Measurements from ENCODE around the gene CTSD. TPM values are rescaled to one million over a fixed set of nuclear protein-coding genes. Genes with fewer than 3 reads are reported as not detected.
A peak's percentile ranks its signal among the peaks of the same experiment; 100 is the strongest.
"Not testable (repeated sequence)": the region's sequence is repeated elsewhere in the genome, so short reads cannot be mapped to it uniquely, and the experiment has no call there.

The CTSD gene
- polyA plus RNA-seq, 1 donor from 2014 or later: 78.7 TPM

DNA sequence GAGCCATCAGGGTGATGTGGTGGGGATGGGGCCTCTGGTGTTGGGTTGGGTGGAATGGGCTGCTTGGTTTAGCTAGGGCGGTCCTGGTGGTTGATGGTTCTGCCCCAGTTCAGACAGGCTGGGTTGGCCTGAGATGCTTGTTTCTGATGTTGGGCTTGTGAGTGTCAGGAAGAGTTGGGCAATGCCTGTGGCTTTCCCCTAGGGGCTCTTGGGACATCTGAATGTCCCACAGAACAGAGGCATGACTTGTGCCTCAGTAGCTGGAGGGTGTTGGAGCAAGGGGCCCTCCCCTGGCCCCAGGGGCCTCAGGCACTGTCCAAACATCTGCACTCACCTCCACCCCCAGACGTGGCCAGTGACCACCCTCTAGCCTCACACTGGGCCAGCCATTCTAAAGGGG, 14.0 kb upstream of the CTSD start:
- Mint-ChIP-seq H3K4me3 (no peak overlapping the region), H3K27ac (no peak overlapping the region), H3K9me3 (no peaks in the 10 kb centered on the region), H3K4me1 (peaks cover 0 to 14% (median 10%) of the 10 kb centered on the region in 3 donors), H3K36me3 (no peaks in the 10 kb centered on the region), H3K27me3 (peaks cover 9% of the 10 kb centered on the region)

DNA sequence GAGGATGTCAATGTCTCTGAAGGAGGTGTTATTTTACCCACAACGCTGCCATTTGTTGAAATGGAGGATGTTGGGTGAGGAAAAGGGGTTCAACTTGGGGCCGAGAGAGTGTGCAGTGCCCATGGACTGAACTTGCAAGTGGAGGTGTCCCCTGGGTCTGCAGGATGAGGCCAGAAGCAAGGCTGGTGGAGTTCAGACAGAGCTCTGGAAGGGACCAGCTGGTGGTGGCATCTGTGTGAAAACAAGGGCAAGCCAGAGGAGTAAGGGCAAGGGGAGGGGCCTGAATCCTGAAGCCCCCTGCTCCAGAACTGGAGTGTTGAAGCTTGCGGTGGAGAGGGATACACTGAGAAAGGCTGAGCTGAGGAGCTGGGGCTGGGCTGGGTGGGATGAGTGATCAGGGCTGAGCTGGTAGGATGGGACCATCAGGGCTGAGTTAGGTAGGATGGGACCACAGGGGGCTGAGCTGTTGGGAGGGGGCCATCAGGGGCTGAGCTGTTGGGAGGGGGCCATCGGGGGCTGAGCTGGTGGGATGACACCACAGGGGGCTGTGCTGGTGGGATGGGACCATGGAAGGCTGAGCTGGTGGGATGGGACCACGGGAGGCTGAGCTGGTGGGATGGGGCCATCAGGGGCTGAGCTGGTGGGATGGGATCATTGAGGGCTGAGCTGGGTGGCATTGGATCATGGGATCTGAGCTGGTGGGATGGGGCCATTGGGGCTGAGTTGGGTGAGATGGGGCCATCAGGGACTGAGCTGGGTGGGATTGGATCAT, 13.4 kb upstream of the CTSD start:
- H3K9me3 Mint-ChIP-seq: no peaks in the 10 kb centered on the region
- peaks cover 12% of the 10 kb centered on the region for H3K27me3 Mint-ChIP-seq
- peaks cover 0 to 15% (median 10%) of the 10 kb centered on the region in 3 donors for H3K4me1 Mint-ChIP-seq
- no peak overlapping the region for H3K27ac Mint-ChIP-seq
- no peaks in the 10 kb centered on the region for H3K36me3 Mint-ChIP-seq
- peak overlapping the region in 1 of 4 donors; percentile 12 for H3K4me3 Mint-ChIP-seq

DNA sequence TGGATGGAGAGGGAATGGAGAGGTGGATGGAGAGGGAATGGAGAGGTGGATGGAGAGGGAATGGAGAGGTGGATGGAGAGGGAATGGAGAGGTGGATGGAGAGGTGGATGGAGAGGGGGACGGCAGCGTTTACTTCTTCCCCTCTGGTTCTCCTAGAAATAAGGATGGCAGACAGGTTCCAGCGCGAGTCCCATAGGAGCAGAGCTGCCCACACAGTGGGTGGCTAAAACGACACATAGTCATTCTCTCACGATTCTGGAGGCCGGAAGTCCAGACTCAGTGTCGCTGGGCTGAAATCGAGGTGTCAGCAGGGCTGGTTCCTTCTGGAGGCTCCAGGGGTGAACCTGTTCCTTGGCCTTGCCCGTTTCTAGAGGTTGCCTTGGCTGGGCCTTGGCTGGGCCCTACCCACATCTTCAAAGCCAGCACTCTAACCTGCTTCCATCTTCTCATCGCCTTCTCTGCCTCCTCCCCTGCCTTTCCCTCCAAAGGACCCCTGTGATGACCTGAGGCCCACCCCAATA, 12.7 kb upstream of the CTSD start:
- H3K4me3 Mint-ChIP-seq: no peak overlapping the region
- peaks cover 15% of the 10 kb centered on the region for H3K27me3 Mint-ChIP-seq
- H3K27ac Mint-ChIP-seq: no peak overlapping the region
- H3K4me1 Mint-ChIP-seq: peaks cover 0 to 12% (median 8%) of the 10 kb centered on the region in 3 donors
- no peaks in the 10 kb centered on the region for H3K9me3 Mint-ChIP-seq
- no peaks in the 10 kb centered on the region for H3K36me3 Mint-ChIP-seq

DNA sequence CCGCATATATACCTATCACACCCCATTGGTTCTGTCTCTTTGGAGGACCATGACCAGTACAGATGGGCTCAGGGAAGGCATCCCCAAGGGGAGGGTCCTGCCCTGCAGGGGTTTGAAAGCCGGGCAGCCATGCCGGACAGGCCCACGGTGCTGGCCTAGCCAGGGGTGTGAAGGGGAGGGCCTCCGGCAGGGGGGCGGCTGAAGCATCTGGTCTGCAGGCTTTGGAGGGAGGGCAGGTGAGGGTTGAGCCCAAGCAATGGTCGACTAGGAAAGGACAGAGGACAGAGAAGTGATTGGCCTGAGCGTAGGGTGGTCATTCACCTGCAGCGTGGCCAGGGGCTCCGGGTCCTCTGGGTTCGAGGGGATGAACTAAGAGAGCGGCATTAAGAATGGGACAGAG, 11.2 kb upstream of the CTSD start:
- Mint-ChIP-seq H3K4me3 (no peak overlapping the region), H3K4me1 (peaks cover 0 to 5% (median 4%) of the 10 kb centered on the region in 3 donors), H3K9me3 (no peaks in the 10 kb centered on the region), H3K27ac (no peak overlapping the region), H3K27me3 (peaks cover 15% of the 10 kb centered on the region), H3K36me3 (no peaks in the 10 kb centered on the region)

DNA sequence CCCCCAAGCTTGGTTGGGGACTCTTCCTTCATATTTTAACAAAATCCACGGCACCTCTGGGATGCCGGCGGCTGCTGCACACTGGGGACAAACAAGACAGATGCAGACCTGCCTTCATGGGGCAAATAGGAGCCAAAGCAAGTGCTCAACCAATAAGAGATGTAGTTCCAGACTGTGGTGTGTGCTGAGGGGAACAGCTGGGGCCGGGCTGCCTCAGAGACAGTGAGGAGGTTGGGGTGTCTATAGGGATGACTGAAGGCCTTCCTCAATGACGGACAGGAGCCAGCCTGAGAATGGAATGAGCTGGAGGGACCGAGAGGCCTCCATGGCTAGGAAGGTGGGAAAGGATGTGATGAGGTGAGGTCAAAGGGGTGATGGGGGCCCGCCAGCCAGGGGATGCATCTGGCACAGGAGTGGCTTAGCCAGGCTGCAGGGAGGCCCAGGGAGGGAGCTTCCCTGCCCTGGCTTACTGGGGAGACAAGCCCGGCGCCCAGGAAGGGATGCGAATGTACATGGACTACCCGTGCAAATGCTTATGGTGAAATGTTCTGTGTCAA, 10.3 kb upstream of the CTSD start:
- Mint-ChIP-seq H3K4me3 (no peak overlapping the region), H3K27ac (no peak overlapping the region), H3K27me3 (peaks cover 16% of the 10 kb centered on the region), H3K4me1 (peaks cover 0 to 5% (median 4%) of the 10 kb centered on the region in 3 donors), H3K36me3 (no peaks in the 10 kb centered on the region), H3K9me3 (no peaks in the 10 kb centered on the region)

DNA sequence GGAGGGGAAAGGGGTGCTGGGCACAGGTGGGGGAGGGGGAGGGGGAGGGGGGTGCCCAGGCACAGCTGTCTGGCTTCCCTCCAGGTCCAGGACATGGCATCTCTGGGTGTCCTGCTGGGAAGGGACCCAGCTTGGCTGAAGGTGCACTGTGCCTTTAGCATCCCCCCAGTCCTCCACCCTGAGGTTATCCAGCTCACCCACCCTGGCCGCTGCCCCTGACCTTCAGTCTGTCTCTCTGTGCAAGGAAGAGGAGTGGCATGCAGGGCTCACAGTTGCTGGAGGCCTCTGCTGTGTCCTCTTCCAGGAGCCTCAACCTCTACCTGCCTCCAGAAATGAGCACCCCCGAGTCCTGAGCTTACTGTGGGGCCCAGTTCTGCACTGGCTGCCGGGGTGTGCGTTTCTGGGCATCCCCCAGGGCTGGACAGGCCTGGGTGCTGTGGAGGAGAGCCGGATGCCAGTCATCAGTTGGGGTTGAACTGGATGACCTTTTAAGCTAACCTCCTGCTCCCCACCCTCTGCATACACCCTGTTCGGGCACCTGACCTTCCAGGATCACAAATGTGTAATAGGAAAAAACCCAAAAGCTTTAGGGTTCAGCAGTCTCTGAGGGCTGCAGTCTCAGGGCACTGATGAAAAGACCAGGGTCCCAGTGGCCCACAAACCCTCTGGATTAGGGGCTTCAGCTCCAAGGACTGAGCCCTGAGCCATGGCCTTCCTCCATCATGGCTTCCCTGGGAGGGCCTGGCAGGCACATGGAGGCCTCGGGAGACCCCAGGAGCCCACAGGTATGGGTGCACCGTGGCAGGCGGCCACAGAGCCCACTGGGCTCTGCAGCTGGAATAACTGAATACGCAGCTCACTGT, 9.6 kb upstream of the CTSD start:
- H3K36me3 Mint-ChIP-seq: no peaks in the 10 kb centered on the region
- no peaks in the 10 kb centered on the region for H3K9me3 Mint-ChIP-seq
- H3K4me3 Mint-ChIP-seq: peak overlapping the region in 1 of 4 donors; percentile 25
- H3K27ac Mint-ChIP-seq: no peak overlapping the region
- H3K4me1 Mint-ChIP-seq: peaks cover 0 to 5% (median 4%) of the 10 kb centered on the region in 3 donors
- H3K27me3 Mint-ChIP-seq: peaks cover 16% of the 10 kb centered on the region

DNA sequence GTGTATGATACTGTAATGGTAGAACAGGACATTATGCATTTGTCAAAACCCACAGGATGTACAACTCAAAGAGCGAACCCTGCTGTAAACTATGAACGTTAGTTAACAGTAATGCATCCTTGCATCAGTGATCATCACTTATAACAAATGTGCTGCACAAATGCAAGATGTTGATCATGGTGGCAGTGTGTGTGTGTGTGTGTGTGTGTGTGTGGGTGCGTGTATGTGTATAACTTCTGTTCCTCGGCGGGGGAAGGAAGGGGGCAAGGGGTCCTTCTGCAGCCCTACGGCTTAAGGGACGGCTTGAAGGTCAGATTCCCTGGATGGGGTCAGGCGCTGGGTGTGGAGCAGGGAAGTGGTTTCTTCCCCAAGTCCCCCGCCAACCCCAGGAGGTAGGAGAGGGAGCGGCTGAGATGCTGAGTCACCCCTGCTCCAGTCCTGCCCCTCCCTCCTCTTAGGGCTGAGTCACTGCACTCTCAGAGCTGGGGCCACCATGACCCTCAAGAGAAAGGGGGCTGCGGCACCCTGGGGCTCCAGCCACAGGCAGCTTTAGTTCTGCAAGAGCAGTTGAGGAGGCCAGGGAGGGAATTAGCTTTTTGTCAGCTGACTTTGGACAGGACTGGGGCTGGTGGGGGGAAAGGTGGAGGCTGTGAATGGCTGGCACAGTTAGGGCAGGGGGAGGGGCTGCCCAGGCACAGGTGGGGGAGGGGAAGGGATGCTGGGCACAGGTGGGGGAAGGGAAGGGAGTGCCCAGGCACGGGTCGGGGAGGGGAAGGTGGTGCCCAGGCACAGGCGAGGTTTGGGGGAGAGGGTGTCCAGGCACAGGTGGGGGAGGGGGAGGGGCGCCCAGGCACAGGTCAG, 8.8 kb upstream of the CTSD start:
- Mint-ChIP-seq H3K9me3 (no peaks in the 10 kb centered on the region), H3K4me3 (peak overlapping the region in 2 of 4 donors; percentile 73 to 74), H3K27ac (no peak overlapping the region), H3K36me3 (no peaks in the 10 kb centered on the region), H3K4me1 (peaks cover 0 to 5% (median 4%) of the 10 kb centered on the region in 3 donors), H3K27me3 (peaks cover 16% of the 10 kb centered on the region)

DNA sequence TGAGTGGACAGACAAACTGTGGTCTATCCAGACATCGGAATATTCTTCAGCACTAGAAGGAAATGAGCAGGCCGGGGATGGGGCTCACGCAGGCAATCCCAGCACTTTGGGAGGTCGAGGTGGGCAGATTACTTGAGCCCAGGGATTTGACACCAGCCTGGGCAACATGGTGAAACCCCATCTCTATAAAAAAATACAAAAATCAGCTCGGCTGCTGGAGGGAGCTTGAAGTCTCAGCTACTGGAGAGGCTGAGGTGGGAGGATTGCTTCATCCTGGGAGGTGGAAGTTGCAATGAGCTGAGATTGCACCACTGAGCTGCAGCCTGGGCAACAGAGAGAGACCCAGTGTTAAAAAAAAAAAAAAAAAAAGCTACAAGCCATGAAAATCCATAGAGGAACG, 8.0 kb upstream of the CTSD start:
- peak overlapping the region in 1 of 4 donors; percentile 74 for H3K4me3 Mint-ChIP-seq
- H3K9me3 Mint-ChIP-seq: no peaks in the 10 kb centered on the region
- no peak overlapping the region for H3K27ac Mint-ChIP-seq

DNA sequence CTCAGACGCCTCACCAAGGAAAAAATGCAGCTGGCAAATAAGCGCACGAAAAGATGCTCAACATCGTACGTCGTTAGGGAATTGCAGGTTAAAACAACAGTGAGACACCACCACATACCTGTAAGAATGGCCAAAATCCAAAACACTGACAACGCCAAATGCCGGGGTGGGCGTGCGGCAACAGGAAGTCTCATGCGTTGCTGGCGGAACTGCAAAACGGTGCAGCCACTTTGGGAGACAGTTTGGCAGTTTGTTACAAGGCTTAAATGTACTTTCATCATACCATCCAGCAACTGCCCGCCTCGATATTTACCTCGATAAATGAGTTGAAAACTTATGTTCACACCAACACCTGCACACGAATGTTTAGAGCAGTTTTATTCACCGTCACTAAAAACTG, 7.5 kb upstream of the CTSD start:
- peaks cover 0 to 5% (median 4%) of the 10 kb centered on the region in 3 donors for H3K4me1 Mint-ChIP-seq
- no peaks in the 10 kb centered on the region for H3K9me3 Mint-ChIP-seq
- peak overlapping the region in 1 of 3 donors; percentile 55 for H3K27ac Mint-ChIP-seq
- H3K36me3 Mint-ChIP-seq: no peaks in the 10 kb centered on the region
- H3K4me3 Mint-ChIP-seq: no peak overlapping the region
- peaks cover 16% of the 10 kb centered on the region for H3K27me3 Mint-ChIP-seq

More for the DNA sequence above, 8.0 kb upstream of the CTSD start:
- H3K27me3 Mint-ChIP-seq: peaks cover 16% of the 10 kb centered on the region
- H3K36me3 Mint-ChIP-seq: no peaks in the 10 kb centered on the region
- H3K4me1 Mint-ChIP-seq: peaks cover 0 to 5% (median 4%) of the 10 kb centered on the region in 3 donors

DNA sequence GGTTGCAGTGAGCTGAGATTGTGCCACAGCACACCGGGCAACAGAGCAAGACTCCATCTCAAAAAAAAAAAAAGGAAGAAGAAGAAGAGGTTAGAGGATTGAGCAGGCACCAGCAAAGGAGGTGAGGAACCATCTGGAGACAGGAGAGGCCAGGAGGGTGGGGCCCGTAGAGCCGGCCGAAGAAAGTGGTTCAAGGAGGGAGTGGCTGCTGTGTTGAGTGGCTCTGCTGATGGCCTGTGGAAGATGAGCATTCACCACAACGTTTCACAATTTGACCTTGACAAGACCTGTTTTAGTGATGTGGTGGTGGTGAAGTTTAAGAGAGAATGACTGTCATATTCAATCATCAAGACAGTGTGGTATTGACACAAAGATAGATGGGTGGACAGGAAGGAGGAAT, 6.8 kb upstream of the CTSD start:
- Mint-ChIP-seq H3K27ac (peak overlapping the region in 1 of 3 donors; percentile 55), H3K9me3 (no peaks in the 10 kb centered on the region), H3K4me1 (peaks cover 0 to 5% (median 4%) of the 10 kb centered on the region in 3 donors), H3K36me3 (no peaks in the 10 kb centered on the region), H3K4me3 (peak overlapping the region in 1 of 4 donors; percentile 49), H3K27me3 (peaks cover 16% of the 10 kb centered on the region)

DNA sequence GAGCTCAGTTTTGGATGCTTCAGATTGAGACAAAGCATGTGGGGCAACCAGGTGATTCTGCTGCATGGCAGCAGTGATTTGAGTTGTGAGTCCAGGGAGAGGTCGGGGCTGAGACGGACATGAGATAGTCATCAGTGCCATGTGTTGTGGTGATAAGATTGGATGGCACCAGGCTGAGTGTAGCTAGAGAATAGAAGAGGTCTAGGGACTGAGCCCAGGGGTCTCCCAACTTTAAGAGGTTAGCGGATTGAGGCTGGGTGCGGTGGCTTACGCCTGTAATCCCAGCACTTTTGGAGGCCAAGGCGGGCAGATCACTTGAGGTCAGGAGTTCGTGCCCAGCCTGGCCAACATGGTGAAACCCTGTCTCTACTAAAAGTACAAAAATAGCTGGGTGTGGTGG, 6.3 kb upstream of the CTSD start:
- Mint-ChIP-seq H3K27me3 (peaks cover 16% of the 10 kb centered on the region), H3K36me3 (no peaks in the 10 kb centered on the region), H3K4me3 (no peak overlapping the region), H3K27ac (no peak overlapping the region), H3K9me3 (no peaks in the 10 kb centered on the region), H3K4me1 (peaks cover 0 to 5% (median 4%) of the 10 kb centered on the region in 3 donors)

DNA sequence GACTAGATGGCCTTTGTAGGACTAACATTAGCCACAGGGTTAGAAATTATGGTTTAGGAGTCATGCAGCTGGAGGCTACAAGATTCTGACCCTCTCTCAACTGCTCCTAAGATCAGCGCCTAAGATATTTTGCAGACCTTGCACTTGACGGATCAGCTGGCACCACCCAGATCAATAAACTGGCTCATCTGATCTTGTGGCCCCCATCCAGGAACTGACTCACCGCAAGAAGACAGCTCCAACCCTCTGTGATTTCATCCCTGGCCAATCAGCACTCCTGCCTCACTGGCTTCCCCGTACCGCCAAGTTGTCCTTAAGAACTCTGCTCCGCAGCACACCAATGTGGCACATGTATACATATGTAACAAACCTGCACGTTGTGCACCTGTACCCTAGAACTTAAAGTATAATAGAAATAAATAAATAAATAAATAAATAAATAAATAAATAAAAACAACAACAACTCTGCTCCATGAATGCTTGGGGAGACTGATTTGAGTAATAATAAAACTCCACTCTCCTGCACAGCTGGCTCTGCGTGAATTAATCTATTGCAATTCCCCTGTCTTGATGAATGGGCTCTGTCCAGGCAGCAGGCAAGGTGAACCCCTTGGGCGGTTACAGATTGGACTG, 5.7 kb upstream of the CTSD start:
- not testable (repeated sequence) for H3K4me1 Mint-ChIP-seq, H3K4me3 Mint-ChIP-seq, H3K27ac Mint-ChIP-seq, H3K36me3 Mint-ChIP-seq, H3K9me3 Mint-ChIP-seq
- H3K27me3 Mint-ChIP-seq: peaks cover 16% of the 10 kb centered on the region

DNA sequence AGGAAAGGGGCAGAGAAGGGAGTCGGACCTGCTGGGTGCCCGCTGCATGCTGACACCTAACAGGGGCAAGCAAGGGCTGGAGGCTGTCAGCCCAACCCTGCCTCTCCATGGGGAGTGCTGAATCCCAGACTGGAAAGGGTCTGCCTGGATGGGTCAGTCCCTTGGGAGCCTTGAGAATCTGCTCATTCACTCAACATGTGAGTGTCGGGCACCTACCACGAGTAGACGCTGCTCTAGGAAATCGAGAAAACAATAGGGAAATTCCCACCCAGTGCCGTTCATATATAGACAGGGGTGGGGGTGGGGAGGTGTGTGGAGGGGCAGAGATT, 4.4 kb upstream of the CTSD start:
- Mint-ChIP-seq H3K9me3 (no peaks in the 10 kb centered on the region), H3K36me3 (no peaks in the 10 kb centered on the region), H3K27me3 (peaks cover 7% of the 10 kb centered on the region), H3K27ac (no peak overlapping the region), H3K4me1 (peaks cover 0 to 6% (median 2%) of the 10 kb centered on the region in 3 donors), H3K4me3 (no peak overlapping the region)

Measured in IgD-negative memory B cell (primary cell).